ENCODE data around the gene KLRG1.

Gene KLRG1

DNA sequence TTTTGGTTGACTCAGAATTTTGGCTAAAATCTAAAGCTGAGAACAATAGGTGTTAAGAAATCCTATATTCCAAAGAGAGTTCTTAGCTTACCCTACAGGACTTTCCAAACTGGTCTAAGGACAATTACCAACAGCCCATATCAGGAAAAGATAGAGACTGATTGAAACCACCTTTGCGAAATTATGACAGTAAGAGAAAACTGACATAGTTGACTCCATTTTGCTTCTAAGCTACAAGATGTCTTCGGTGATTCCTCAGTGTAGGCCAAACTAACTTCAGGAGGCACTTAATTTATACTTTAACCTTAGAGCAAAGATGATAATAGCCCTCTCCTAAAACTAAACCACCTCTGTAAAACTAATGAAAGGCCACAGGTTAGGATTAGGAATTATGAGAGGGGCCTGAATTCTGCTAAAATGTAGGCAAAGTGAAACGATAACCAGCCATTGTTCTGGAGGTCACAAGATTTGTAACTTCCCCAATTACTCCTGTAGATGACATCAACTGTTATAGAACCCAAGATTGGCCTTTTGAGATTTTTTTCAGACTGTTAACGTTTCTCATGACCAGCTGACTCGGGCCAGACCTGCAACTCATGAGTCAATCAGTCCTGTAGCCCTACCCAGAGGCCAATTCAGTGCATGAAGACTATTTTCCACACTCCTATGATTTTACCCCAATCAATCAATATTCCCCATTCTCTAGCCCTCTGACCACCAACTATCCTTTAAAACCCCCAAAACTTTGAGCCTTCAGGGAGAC, 43.0 kb downstream of the KLRG1 start:
- Mint-ChIP-seq H3K4me1 (peaks cover 4% of the 10 kb centered on the region), H3K9me3 (peaks cover 5% of the 10 kb centered on the region), H3K36me3 (ENCODE audit: low read depth) (peaks cover 11% of the 10 kb centered on the region), H3K27ac (no peak overlapping the region), H3K4me3 (no peak overlapping the region), H3K27me3 (ENCODE audit: low read depth, poor library complexity) (no peaks in the 10 kb centered on the region)
- no peak for DNase-seq
- TF ChIP-seq, protein P1, sequence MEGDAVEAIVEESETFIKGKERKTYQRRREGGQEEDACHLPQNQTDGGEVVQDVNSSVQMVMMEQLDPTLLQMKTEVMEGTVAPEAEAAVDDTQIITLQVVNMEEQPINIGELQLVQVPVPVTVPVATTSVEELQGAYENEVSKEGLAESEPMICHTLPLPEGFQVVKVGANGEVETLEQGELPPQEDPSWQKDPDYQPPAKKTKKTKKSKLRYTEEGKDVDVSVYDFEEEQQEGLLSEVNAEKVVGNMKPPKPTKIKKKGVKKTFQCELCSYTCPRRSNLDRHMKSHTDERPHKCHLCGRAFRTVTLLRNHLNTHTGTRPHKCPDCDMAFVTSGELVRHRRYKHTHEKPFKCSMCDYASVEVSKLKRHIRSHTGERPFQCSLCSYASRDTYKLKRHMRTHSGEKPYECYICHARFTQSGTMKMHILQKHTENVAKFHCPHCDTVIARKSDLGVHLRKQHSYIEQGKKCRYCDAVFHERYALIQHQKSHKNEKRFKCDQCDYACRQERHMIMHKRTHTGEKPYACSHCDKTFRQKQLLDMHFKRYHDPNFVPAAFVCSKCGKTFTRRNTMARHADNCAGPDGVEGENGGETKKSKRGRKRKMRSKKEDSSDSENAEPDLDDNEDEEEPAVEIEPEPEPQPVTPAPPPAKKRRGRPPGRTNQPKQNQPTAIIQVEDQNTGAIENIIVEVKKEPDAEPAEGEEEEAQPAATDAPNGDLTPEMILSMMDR (IDR thresholded peaks at IDR 0.05): no peak

DNA sequence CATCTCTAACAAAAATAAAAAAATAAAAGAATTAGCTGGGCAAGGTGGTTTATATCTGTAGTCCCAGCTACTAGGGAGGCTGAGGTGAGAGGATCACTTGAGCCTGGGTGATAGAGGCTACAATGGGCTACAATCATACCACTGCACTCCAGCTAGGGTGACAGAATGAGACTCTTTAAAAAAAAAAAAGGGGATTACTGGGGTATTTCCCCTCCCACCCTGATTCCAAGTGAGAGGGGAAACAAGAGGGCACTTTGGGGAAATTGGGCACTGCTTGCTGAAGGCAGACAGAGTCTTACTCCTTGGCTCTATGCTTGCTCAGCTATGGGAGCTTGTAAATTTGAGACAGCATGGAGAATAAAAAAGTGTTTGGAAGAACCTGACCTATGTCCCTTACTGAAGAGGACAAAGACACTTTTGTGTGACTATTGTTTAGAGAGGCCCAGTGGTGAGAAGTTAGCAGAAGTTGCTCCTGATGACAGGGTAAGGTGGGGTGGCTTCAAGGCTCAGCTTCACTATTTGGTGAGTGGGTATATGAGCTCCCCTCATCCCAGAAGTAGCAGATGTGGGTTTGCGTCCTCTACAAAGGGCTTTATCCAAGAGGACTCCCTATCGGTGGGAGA, 44.0 kb downstream of the KLRG1 start:
- Mint-ChIP-seq H3K27me3 (ENCODE audit: low read depth, poor library complexity) (peaks cover 7% of the 10 kb centered on the region), H3K27ac (no peak overlapping the region), H3K4me1 (peaks cover 4% of the 10 kb centered on the region), H3K36me3 (ENCODE audit: low read depth) (peaks cover 11% of the 10 kb centered on the region), H3K4me3 (no peak overlapping the region), H3K9me3 (peaks cover 5% of the 10 kb centered on the region)
- DNase-seq: no peak
- TF ChIP-seq, protein P1 (IDR thresholded peaks at IDR 0.05): no peak

DNA sequence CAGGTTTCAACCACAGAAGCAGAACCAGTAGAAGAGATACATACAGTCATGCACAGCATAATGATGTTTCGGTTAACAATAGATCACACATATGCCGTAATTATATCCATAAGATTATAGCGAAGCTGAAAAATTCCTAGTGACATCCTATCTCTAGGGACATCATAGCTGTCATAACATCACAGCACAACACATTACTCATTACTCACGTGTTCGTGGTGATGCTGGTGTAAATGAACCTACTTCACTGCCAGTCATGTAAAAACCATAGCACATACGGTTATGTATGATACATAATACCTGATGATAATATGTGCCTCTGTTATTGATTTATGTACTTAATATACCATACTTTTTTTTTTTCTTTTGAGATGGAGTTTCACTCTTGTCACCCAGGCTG, 44.7 kb downstream of the KLRG1 start:
- TF ChIP-seq, protein P1 (IDR thresholded peaks at IDR 0.05): no peak
- H3K9me3 Mint-ChIP-seq: peaks cover 5% of the 10 kb centered on the region
- peaks cover 4% of the 10 kb centered on the region for H3K4me1 Mint-ChIP-seq
- DNase-seq: no peak
- no peak overlapping the region for H3K4me3 Mint-ChIP-seq
- peaks cover 7% of the 10 kb centered on the region for H3K36me3 Mint-ChIP-seq (ENCODE audit: low read depth)
- H3K27ac Mint-ChIP-seq: no peak overlapping the region
- peaks cover 8% of the 10 kb centered on the region for H3K27me3 Mint-ChIP-seq (ENCODE audit: low read depth, poor library complexity)

DNA sequence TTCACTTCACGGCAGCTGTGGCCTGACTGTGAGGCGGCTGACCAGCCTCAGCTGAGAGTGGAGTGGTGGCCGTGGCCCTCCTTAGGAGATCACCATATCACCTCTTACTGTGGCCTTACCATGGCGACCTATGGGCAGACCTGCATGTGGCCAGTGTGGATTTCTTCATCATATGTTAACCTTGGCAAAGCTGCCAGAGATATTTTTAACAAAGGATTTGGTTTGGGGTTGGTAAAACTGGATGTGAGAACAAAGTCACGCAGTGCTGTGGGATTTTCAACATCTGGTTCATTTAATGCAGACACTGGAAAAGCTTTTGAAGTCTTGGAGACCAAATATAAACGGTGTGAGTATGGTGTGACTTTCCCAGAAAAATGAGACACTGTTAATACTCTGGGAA, 46.9 kb downstream of the KLRG1 start:
- DNase-seq: no peak
- TF ChIP-seq, protein P1 (IDR thresholded peaks at IDR 0.05): no peak
- Mint-ChIP-seq H3K4me3 (no peak overlapping the region), H3K27me3 (ENCODE audit: low read depth, poor library complexity) (peaks cover 8% of the 10 kb centered on the region), H3K36me3 (ENCODE audit: low read depth) (peaks cover 7% of the 10 kb centered on the region), H3K4me1 (no peaks in the 10 kb centered on the region), H3K9me3 (peaks cover 5% of the 10 kb centered on the region), H3K27ac (no peak overlapping the region)

DNA sequence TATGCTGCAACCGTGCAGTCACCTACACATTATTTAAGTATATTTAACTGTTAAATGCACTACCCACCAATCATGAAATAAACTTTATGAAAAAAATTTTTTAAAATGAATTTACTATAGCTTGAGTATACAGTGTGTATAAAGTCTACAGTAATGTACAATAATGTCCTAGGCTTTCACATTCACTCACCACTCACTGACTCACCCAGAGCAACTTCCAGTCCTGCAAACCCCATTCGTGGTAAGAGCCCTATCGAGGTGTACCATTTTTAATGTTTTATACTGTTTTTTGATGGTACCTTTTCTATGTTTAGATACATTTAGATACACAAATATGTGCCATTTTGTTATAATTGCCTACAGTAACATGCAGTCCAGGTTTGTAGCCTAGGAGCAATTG, 48.1 kb downstream of the KLRG1 start:
- H3K27ac Mint-ChIP-seq: no peak overlapping the region
- no peak overlapping the region for H3K4me3 Mint-ChIP-seq
- peaks cover 8% of the 10 kb centered on the region for H3K27me3 Mint-ChIP-seq (ENCODE audit: low read depth, poor library complexity)
- peaks cover 7% of the 10 kb centered on the region for H3K36me3 Mint-ChIP-seq (ENCODE audit: low read depth)
- peaks cover 5% of the 10 kb centered on the region for H3K9me3 Mint-ChIP-seq
- TF ChIP-seq, protein P1 (IDR thresholded peaks at IDR 0.05): no peak
- no peak for DNase-seq
- H3K4me1 Mint-ChIP-seq: no peaks in the 10 kb centered on the region
